Keratinocyte (primary cell): ENCODE data around the gene PTPRT.

Experiments used
- EZH2 ChIP-seq: IDR thresholded peaks from one replicate; pipeline ENCODE4 v1.6.1; 2012; ENCODE audit warnings: inconsistent platforms, mild to moderate bottlenecking, low read length, moderate library complexity
- TF ChIP-seq, protein P1 (sequence below), 3 experiments: IDR thresholded peaks in 1 of 3; conservative IDR thresholded peaks in 1 of 3; optimal IDR thresholded peaks in 1 of 3; 2 replicates in 2 of 3; 3 replicates in 1 of 3; pipeline versions ENCODE3 to v1.5.1; 2011; ENCODE audit warnings: low read length in 3 of 3, mild to moderate bottlenecking in 3 of 3, moderate library complexity in 2 of 3, control low read depth in 1 of 3, inconsistent platforms in 1 of 3; ENCODE audit not compliant: insufficient read depth in 2 of 3; ENCODE audit errors: extremely low read depth in 1 of 3

DNA sequence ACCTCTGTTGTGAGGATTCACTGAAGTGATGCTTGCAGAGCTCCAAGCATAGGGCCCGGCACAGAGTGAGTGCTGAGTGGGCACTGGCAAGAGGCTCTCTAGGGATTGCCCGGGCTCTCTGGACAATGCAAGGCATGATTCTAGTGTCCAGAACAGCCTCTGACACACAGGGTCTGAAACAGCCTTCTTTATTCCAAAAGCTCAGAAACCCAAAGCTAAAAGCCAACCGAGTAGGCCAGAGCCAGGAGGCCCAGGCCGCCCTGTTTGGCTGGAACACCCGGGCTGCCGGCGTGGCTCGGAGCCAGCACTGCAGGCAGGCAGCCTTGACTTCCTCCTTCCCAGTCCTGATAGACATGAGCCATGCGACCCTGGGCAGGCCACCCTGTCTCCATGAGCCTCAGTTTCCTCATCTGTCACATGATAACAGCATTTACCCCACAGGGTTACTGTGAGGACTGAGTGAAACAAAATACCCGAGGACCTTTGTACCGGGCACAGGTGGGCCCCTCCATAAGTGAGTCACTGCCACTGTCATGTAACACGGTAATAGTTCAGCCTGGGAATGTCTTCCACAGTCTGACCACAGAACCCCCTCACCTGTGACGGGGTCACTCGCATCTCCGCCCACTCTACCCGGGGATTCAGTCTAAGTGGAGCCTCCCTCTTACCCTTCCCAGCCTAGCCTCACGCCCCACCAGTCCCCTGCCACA is 51.5 kb downstream of the PTPRT start:
- TF ChIP-seq, protein P1, sequence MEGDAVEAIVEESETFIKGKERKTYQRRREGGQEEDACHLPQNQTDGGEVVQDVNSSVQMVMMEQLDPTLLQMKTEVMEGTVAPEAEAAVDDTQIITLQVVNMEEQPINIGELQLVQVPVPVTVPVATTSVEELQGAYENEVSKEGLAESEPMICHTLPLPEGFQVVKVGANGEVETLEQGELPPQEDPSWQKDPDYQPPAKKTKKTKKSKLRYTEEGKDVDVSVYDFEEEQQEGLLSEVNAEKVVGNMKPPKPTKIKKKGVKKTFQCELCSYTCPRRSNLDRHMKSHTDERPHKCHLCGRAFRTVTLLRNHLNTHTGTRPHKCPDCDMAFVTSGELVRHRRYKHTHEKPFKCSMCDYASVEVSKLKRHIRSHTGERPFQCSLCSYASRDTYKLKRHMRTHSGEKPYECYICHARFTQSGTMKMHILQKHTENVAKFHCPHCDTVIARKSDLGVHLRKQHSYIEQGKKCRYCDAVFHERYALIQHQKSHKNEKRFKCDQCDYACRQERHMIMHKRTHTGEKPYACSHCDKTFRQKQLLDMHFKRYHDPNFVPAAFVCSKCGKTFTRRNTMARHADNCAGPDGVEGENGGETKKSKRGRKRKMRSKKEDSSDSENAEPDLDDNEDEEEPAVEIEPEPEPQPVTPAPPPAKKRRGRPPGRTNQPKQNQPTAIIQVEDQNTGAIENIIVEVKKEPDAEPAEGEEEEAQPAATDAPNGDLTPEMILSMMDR (optimal IDR thresholded peaks at IDR 0.05 in 1 of 3, IDR thresholded peaks at IDR 0.05 in 1 of 3, conservative IDR thresholded peaks at IDR 0.05 in 1 of 3; ENCODE audit: extremely low read depth in 1 of 3, insufficient read depth in 2 of 3, low read length in 3 of 3): no peak
- TF ChIP-seq EZH2: no peak
